Cerebellar cortex (tissue), 1 donor: ENCODE measurements around the gene LINC00237.
A peak's percentile ranks its signal among the peaks of the same experiment; 100 is the strongest.

ENCODE experiments used
- DNase-seq: peaks from one replicate; pipeline ENCODE4 v3.0.0-alpha.2; 2015; ENCODE audit warnings: low spot score

Gene LINC00237

DNA sequence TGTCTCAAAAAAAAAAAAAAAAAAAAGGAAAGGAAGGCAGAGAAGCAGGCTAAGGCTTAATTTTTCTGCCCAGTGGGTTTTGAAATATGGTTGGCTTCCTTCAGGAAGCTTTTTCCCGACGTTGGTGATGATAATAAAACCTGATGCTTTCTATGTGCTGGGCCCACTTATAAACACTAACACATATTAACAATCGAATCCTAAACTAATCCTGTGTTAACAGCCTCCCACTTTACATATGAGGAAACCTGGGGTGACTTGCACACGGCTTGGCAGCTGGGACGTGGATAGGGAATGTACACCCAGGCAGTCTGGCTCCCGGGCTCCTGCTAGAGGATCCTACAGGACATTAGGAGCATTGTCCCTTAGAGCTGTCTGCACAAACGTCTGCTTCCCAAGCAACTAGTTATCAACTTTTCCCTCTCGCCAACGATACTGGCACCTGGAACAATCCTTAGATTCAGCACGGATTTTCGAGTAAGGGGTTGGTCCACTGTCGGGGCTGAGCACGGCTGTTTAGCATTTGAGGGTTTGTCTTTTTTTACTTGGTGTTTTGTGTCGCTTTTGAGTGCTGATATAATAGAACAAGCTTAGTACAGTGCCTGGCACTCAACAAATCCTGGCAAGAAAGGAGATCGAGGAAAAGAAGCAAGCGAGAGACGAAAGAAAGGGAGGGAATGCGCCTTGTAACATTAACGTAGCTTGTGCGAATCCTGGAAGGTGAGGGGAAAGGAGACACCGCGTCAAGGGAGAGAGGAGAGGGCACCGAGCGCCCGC, 19.1 kb upstream of the LINC00237 start:
- peak; percentile 74 for DNase-seq

DNA sequence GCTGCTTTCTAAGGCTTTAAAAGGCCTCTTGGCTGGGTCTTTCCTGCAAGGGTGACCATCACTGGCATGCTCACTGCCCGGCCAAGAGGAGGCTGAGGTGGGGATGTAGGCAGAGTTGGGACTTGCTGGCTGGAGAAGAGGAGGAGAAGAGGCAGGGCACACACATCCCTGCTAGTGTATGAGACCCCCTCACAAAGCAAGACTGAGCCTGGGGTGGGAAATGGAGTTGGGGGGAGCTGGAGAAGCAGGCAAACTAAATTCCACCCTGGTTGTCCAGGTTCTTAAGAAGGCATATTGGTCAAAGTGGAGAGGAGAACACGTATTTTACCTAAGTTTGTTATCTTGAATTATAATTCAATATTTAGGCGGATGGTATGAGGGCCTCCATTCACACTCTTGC, 18.0 kb upstream of the LINC00237 start:
- no peak for DNase-seq

DNA sequence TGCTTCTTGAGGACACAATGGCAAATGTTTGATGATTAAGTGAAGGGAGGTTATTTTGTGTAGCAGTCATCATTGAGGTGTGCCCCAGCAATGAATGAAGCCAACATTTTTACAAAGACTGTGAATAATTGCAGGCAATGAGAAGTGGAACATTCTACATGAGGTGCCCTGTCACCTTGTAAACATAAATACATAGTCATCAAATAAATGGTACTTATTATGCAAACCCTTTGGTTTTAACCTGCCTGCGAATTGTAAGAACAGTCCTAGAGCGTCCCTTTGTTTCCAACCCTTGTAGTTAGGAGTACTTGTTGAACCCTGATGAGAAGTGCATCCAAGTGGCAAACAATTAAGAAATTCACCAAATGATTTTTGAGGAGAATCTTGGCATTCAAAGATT, 12.6 kb upstream of the LINC00237 start:
- no peak for DNase-seq

DNA sequence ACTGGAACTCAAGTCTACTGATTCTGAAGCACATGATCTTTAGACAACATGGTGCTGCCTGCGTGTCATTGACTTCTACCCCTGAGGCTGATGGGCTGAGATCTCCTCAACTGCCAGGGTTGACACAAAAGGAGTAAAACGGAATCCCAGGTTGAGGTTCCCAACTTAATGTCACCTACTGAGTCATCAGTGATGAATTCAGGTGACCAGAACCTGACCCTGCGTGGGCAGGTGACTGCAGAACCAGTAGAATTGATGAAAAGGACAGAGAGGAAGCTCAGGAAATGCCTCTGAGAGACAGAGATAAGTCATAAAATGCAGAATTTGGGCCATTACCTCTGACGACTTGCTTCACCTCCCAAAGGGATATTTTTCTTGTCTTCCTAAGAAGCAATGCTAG, 12.0 kb upstream of the LINC00237 start:
- DNase-seq: no peak

DNA sequence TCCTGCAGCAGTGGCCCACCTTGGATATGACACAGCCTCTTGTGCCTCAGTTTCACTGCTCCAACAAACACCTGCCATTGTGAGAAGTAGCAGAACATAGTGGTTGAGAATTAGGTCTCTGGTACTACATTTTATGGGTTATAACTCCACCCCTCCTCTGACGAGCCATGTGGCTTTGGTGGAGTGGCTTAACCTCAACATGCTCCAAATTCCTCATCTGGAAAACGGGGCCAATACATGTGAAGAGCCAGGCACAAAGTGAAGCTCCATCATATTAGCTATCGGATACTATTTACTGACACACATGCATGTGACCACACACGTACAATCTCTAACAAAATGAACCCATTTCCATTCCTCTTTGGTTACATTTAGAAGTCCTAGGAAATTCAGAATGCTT, 11.4 kb upstream of the LINC00237 start:
- no peak for DNase-seq

DNA sequence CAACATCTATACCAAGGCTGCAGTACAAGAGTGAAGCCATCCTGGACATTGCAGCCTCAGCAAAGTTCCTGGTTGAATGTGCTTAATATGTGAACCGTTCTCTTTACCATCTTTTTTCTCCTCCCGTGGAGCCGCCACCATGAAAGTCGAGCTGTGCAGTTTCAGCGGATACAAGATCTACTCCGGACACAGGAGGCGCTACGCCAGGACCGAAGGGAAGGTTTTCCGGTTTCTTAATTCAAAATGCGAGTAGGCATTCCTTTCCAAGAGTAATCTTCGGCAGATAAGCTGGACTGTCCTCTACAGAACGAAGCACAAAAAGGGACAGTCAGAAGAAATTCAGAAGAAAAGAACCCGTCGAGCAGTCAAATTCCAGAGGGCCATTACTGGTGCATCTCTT, 8.4 kb upstream of the LINC00237 start:
- no peak for DNase-seq

DNA sequence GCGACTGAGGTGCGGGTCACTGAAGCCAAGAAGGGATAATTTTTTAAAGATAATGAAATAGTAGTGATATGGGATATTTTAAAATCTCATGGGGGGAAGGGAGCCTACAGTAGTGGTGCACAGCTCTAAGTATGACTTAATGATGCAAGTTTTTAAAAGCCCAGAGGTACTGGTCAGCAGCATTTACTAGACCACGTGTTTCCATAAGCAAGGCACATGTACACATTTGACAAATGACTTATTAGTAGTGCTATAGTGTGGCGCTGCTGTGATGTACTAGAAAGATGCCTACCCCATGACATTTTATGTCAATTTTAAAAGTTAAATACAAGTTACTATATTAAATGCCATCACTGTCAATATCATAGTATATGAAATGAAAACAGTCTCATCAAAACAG, 7.5 kb upstream of the LINC00237 start:
- no peak for DNase-seq

DNA sequence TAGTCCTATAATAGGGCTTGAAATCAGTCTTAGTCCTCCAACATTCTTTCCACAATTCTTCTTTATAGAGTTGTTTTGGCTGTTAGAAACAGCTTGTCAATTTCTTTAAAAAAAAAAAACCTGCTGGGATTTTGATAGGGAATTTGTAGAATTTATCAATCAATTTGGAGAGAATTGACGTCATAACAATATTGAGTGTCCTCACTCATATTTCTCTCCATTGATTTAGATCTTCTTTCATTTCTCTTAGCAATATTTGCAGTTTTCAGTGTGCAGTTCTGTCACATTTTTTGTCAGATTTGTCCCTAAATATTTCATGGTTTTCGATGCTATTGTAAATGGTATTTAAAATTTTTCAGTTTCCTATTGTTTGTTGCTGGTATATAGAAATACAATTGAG, 5.3 kb upstream of the LINC00237 start:
- no peak for DNase-seq

DNA sequence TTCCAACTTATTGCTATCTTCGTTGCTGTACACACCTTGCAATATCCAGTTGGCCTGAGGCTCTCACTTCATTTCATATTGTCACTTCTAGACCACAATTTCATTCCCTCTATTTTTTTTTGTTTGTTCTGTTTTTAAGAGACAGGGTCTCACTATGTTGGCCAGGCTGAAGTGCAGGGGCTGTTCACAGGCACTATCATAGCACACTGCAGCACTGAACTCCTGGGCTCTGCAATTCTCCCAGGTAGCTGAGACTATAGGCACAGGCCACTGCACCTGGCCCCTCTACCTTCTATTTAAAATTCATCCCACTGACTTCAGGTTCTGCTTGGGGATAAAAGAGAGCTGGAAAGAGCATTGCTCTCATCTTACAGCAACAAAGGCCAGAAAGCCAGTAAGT, 4.7 kb upstream of the LINC00237 start:
- no peak for DNase-seq

DNA sequence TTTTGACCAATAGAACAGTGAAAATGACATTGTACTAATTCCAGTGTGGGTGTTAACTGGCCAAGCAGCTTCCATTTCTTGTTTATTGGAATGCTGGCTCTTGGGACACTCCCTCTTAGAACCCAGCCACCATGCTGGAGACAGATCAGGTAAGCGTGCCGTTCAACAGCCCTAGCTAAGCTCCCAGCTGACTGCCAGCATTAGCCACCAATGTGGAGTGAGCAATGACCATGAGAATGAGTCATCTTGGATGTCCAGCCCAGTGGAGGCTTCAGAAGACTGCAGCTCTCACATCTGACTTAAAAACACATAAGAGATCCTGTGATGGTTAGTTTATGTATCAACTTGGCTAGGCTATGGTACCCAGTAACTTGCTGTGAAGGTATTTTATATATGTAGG, 3.0 kb upstream of the LINC00237 start:
- DNase-seq: no peak

DNA sequence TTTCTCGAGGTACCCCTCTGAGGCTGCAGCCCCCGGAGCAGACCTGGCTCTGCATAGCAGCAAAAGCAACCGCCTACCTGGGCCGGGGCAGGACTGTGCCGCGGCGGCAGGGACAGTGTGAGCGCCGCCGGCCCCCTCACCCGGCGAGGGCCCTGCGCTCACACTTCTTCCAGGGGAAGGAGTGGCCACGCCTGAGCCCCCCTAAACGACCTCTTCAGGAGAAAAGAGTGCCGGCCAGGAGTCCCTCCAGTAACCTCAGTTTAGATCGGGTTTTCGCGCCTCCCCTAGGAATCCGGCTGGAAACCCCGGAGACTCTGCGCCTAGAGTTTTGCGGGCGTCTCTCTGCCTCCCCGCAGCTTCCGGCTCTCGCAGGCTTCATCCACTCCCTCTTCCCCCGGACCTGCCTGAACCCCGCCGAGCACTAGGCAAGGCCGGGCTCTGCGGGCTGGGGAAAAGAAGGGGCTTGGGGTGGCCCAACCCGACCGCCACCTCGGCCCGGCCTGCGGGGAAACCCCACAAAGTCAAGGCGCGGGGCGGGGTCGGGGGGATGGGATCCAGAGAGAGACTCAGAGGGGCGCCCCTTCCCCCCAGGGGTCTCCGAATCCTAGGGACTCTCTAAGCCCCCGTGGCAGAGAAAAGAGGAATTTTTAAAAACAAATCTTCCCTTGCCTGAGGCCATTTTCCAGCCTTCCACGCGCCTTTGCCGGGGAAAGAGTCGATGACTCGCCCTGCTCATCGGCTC, 558 bp downstream of the LINC00237 start:
- no peak for DNase-seq

DNA sequence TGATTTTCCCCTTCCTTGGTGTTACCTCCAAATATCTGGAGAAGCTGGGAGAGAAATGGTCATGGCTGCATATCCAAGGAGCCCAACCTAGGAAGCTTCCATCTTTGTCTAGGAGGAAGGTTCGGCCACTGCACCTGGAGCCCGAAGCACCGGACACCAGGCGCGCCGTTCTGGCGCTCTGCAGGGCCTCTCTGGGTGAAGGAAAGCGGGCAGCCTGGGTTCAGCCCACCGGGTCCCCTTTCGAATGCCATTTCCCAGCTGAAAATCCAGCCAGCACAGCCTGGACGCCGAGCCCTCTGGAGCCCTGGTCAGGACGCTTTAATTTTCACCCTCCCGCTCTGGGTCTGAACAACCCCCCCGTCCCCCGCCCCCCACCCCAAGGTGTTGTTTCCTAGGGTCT, 1.2 kb downstream of the LINC00237 start:
- DNase-seq: no peak

DNA sequence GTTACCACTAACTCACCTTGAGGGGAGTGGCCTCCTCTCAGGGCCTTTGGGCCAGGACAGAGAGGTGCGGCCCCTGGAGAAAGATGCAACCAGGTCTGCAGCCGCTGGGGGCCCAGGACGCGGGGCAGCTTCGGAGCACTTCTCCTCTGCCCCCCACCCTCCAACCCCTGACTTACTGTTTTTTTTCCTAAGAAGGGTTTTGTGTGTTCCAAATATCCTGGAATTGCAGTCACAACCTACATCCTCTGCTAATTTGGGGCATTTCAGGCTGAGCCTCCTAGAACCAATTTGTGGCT, 1.7 kb downstream of the LINC00237 start:
- no peak for DNase-seq

DNA sequence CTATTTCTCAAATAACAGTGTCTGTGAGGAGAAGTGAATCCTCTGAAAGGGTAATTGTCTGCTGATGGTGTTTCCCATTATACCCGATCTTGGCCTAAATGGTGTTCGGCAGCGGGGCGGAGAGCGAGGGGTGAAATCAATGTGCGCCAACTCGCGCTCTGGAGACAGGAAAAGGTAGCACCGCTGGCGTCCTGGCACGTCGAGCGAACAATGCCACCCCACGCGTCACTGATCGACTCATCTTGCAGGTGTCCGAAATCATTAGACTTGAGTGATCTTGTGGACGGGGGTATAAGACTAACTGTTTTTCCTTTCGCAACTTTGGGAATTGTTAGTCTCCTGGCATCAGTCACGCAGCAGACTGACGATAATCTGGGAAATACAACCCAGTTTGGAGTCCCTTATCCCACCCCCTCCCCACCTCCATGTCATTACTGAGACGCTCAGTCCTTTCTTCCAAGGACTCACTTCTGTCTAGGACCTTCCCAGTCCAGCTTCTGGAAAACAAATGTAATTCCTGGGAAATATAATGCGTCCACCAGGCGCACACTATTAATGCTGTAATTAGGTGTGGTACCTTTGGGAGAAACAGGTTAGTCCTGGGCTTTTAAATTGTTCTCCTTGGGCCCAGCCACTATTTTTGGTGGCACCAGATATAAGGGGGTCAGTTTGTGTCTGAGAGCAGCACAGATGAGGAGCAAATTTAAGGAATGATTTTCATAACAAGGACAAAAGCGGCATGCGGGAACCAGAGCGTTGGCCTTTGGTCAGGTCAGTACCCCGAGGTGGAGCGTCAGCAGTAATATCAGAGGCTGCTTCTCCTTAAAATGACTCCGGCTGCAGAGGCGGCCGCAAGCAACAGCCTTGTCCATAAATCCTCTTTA, 2.3 kb downstream of the LINC00237 start:
- DNase-seq: no peak

DNA sequence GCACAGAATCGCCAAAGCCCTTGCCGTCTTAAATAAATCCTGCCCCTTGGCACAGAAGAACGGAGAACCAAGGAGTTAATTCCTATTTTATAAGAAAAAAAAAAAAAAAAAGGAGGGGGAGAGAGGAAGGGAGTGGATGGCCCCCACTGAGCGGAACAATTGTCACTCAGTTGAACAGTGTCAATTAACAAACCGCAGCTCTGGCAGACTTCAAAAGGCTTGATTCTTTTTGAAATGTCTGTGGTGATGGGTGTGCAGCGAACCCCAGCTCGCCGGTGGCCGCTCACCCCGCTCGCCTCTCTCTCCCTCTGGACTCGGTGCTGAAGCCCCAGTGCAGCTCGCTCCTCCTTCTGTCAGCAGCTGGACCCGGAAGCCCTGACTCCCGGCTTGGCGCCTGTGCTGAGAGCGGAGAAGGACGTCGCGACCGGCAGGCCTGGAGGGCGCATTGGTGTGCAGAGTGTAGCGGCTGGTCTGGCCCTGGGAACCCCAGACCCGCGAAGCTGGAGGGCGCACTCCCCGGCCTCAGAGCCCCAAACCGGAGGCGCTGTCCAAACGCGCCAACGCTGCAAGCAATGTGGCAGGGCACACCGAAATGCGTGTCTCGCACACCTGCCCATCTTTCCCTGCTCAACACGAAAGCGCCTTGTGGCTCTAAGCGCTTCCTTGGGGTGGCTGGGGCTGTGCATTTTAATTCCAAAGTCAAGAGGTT, 3.4 kb downstream of the LINC00237 start:
- no peak for DNase-seq

DNA sequence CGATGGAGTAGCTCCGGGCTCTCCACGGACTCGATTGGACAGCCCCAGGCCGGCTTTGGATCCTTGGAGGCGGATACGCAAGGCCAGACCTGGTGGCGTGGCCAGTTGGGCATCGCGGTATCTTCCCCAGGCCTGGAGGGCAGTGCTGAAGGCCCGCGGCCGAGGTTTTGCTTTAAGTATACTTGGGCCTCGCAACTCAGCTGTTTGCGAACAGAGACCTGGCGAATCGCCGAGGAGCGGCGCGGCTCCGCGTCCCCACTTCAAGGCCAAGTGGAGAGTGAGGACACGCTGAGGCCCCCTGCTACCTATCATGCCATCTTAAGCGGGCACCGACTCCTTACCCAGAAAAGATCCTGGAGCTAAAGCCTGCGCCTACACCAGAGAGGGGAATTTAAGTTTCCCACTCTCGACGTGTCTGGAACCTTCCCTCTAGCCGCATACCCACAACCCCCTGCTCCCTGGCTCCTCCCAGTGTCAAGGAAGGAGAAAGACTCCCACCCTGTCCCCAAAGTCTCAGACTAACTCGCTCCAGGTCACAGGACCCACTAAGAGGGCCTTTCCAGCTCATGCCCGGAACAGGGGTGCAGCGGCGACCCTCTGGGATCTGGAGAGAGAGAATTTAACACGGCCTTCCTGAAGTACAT, 4.1 kb downstream of the LINC00237 start:
- no peak for DNase-seq

DNA sequence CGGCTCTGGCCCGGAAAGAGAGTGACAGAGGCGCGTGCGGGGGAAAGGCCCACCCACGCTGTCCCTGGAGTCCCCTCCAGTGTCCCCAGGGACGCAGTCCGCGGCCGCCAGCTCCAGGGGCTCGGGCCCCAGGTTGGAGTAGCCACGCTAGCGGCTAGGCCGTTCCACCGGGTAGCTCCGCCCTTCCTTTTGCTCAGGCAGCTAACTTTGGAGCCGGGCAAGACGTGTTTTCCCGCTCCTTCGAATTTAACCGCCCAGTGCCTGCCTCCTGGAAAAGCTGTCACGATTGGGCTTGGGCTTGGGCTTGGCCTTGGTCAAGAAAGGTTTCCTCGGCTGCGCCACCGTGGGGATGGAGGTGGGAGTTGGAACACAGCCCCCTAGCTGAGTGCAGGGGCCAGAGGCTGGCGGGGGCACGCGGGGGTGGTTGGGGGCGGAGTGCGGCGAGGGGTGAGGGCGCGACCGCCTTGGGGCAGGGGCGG, 4.7 kb downstream of the LINC00237 start:
- DNase-seq: no peak

DNA sequence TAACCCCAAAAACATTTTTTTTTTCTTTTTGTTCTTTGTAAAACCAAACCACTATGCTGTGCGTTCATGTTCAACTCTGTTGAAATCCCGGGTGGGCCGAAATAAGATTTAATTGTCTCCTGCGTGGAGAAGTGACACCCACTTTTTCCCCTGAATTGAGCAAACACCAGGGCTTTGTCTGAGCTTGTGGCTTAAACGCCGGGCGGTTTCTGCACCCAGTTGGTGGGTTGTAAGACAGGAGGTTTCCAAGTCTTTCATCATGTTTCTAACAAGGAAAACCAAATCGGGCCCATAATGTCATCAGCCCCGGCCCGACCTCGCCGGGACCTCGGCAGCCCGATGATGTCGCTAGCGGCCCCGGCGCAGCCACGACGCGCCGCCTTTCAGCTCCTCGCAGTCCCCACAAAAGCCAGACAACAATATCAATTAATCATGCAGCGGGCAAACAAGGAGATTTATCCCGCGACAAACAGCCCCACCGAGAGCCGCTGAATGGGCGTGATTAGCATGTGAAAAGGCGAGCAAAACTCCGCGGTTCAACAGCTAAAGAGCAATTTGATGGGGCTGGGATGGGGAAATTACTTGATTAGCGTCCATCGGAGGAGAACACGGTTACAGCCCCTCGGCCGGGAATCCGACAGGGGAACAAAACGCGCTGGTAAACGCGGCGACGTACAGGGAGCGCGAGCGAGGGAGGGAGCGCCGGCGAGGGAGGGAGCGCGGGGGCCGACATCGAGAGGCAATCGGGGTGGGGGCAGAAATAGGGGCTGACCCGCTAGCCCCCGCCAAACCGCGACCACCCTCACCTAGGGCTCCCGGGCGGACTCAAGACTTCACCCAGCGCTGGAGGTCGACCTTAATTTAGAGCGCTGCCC, 5.3 kb downstream of the LINC00237 start:
- no peak for DNase-seq

DNA sequence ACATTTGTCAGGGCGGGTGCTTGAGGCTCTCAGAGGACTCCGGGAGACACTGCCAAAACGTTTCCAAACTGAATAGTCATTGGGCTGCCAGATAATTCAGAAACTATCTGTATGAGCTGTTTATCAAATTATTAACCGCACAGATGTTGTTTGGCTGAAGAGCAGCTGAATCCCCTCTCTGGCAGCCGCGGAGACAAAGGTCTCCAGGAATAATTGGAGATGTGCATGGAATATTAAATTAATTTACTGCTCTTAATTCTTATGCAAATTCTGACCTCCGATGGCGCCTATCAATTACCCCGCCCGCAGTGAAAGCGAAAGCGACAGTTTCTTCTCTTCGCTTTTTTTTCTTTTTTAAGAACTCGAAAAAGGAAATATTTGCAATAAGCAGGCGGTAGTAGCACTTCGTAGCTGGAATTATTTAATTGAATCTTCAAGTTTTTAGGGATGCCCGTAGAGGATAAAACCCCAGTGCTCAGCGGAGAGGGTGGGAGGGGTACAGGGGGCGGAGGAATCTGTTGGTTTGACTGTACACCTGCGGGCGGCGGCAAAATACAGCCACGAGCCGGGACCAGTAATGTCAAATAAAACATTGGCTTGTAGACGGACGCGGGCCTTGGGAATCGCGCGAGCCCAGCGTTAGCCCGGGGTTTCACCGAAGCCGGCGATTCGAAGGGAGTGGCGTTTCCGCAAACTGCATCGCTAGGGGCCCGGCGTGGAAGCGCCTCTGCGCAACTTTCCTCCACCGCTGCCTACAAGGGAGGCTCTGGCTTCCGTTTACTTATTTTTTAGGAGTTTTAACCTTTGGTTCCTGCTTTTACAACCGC, 6.2 kb downstream of the LINC00237 start:
- no peak for DNase-seq
